Spleen (tissue), 11 donors: ENCODE data around the gene CCDC92. TPM values are rescaled to one million over a fixed set of nuclear protein-coding genes. Genes with fewer than 3 reads are reported as not detected.

ENCODE experiments used
- DNase-seq: peaks from one replicate; pipeline ENCODE4 v3.0.0-alpha.2; 2020
- H3K27ac ChIP-seq, 8 donors: fragments of 200-600 bp; sonication (generic) in 7 of 8; 1 replicate in 4 of 8; 2 replicates in 4 of 8; pipeline versions ENCODE4 v1.5.0 to v1.8.0; 2016 to 2021; ENCODE audit warnings: inconsistent platforms in 4 of 8, mild to moderate bottlenecking in 4 of 8, moderate library complexity in 1 of 8
- H3K27me3 ChIP-seq, 7 donors: fragments of 200-600 bp; sonication (generic) in 6 of 7; replicated peaks in 1 of 7; 1 replicate in 4 of 7; 2 replicates in 3 of 7; pipeline versions ENCODE4 v1.5.0 to v1.8.0; 2016 to 2021; ENCODE audit warnings: inconsistent platforms in 3 of 7, mild to moderate bottlenecking in 1 of 7
- H3K36me3 ChIP-seq, 6 donors: fragments of 200-600 bp; sonication (generic) in 5 of 6; 1 replicate in 4 of 6; 2 replicates in 2 of 6; pipeline versions ENCODE4 v1.5.0 to v1.8.0; 2016 to 2021; ENCODE audit warnings: inconsistent platforms in 2 of 6
- H3K4me1 ChIP-seq, 6 donors: fragments of 200-600 bp; sonication (generic) in 5 of 6; 1 replicate in 3 of 6; 2 replicates in 3 of 6; pipeline versions ENCODE4 v1.5.0 to v1.8.0; 2016 to 2021; ENCODE audit warnings: inconsistent platforms in 3 of 6
- H3K4me3 ChIP-seq, 8 donors: fragments of 200-600 bp; sonication (generic) in 7 of 8; 1 replicate in 4 of 8; 2 replicates in 4 of 8; pipeline versions ENCODE4 v1.5.0 to v1.8.0; 2016 to 2021; ENCODE audit warnings: inconsistent platforms in 4 of 8, mild to moderate bottlenecking in 4 of 8, moderate library complexity in 2 of 8
- H3K9me3 ChIP-seq, 8 donors: fragments of 200-600 bp; sonication (generic) in 7 of 8; 1 replicate in 4 of 8; 2 replicates in 4 of 8; pipeline versions ENCODE4 v1.5.0 to v1.8.0; 2016 to 2021; ENCODE audit warnings: inconsistent platforms in 4 of 8
- CTCF ChIP-seq, 11 experiments: fragments of 200-600 bp in 7 of 11; fragments of 450-650 bp in 4 of 11; sonication (generic) in 4 of 11; IDR thresholded peaks in 8 of 11; conservative IDR thresholded peaks in 3 of 11; 1 replicate in 7 of 11; 2 replicates in 4 of 11; pipeline versions ENCODE4 v1.4.0 to v1.8.0; 2016 to 2021; ENCODE audit warnings: antibody characterized with exemption in 11 of 11, inconsistent platforms in 4 of 11, mild to moderate bottlenecking in 1 of 11
- POLR2A ChIP-seq, 3 donors: fragments of 450-650 bp; IDR thresholded peaks; one replicate each; pipeline ENCODE4 v1.5.1; 2017; ENCODE audit warnings: antibody characterized with exemption in 3 of 3, mild to moderate bottlenecking in 1 of 3
- POLR2AphosphoS5 ChIP-seq, 3 donors: sonication (generic); formaldehyde crosslinking; IDR thresholded peaks; one replicate each; pipeline ENCODE4 v1.5.1; 2017; ENCODE audit warnings: antibody characterized with exemption in 3 of 3
- WGBS, 5 donors: extraction: QIAGEN DNeasy Blood & Tissue Kit in 3 of 5; methylation state at CpG; one replicate each; pipeline versions ENCODE4 v1.1.5 to v1.1.7; 2013 to 2018; 5-methylcytosine and 5-hydroxymethylcytosine counted together
- intact Hi-C: fragments of 100-400 bp; cut with DNase I; formaldehyde crosslinking; loops from one replicate; pipeline ENCODE4 v1.15.0; 2023; ENCODE audit warnings: low total_unique reads
- polyA plus RNA-seq, 3 donors: library from polyadenylated mRNA; stranded (reverse); fragments of 200-250 nt; gene quantifications; one replicate each; pipeline ENCODE4 v1.2.1, GENCODE V29; 2013
- total RNA-seq, 7 donors: library from RNA; depleted of rRNA in 3 of 7; stranded (reverse); fragments of >200 nt in 3 of 7; fragmentation: NEBNext Ultra II Directional in 4 of 7; extraction: Animal tissue kit (Norgen Biotek cat#: 25700) in 4 of 7; gene quantifications; one replicate each; pipeline versions ENCODE4 v1.1.0 to v1.2.1, GENCODE V29; 2016 to 2021
- donor health status: healthy with polysubstance abuse.
- donor health status: DM: no; HTN: no; CAD: no; lungs with moderate emphysema.
- donor health status: DM: no; HTN: no; CAD: no.
- donor health status: Bipolar disorder and iron deficiency.
- donor health status: healthy.
- donor health status: DM: no; HTN: no; CAD: no.
- donor health status: DM: yes; HTN: yes; CAD: no.

The CCDC92 gene
- total and polyA plus RNA-seq, 10 donors, result 16.0 to 36.7 (median 27.8) TPM

- no peak for DNase-seq
- Histone ChIP-seq H3K27ac (no peak overlapping the region), H3K4me3 (no peak overlapping the region), H3K9me3 (no peaks in the 10 kb centered on the region), H3K36me3 (no peaks in the 10 kb centered on the region), H3K4me1 (no peaks in the 10 kb centered on the region), H3K27me3 (peaks cover 0 to 31% (median 0%) of the 10 kb centered on the region in 7 donors)
- WGBS, 5 donors, result 78 to 92% (median 89%) methylated on average over 7 of the region's 7 CpGs
- intact Hi-C loops, result no loop called here
- no peak for TF ChIP-seq POLR2AphosphoS5 (IDR thresholded peaks at IDR 0.05)
- no peak for TF ChIP-seq CTCF (IDR thresholded peaks at IDR 0.05 in 8 of 11, conservative IDR thresholded peaks at IDR 0.05 in 3 of 11)
- TF ChIP-seq POLR2A (IDR thresholded peaks at IDR 0.05), result no peak
These were observed 81.6 kb downstream of the CCDC92 start for GRCh38 chr12:123891011-123891410.

- Histone ChIP-seq H3K27me3 (peaks cover 0 to 31% (median 0%) of the 10 kb centered on the region in 7 donors), H3K36me3 (no peaks in the 10 kb centered on the region), H3K4me1 (no peaks in the 10 kb centered on the region), H3K27ac (no peak overlapping the region), H3K9me3 (no peaks in the 10 kb centered on the region), H3K4me3 (no peak overlapping the region)
- 60 to 76% (median 67%) methylated on average over 10 of the region's 10 CpGs for WGBS, 5 donors
- intact Hi-C loops, result no loop called here
- TF ChIP-seq POLR2A (IDR thresholded peaks at IDR 0.05) (no peak), CTCF (IDR thresholded peaks at IDR 0.05 in 8 of 11, conservative IDR thresholded peaks at IDR 0.05 in 3 of 11) (no peak), POLR2AphosphoS5 (IDR thresholded peaks at IDR 0.05) (no peak)
- DNase-seq, result no peak
These were observed 82.1 kb downstream of the CCDC92 start for GRCh38 chr12:123890536-123890902.

GRCh38 chr12:123889848-123890535 lies 82.6 kb downstream of the CCDC92 start:
- intact Hi-C loops, result no loop called here
- WGBS, 5 donors, result 71 to 84% (median 76%) methylated on average over 12 of the region's 12 CpGs
- Histone ChIP-seq H3K27ac (no peak overlapping the region), H3K4me3 (no peak overlapping the region), H3K36me3 (no peaks in the 10 kb centered on the region), H3K27me3 (peaks cover 0 to 31% (median 0%) of the 10 kb centered on the region in 7 donors), H3K4me1 (no peaks in the 10 kb centered on the region), H3K9me3 (no peaks in the 10 kb centered on the region)
- DNase-seq, result no peak
- TF ChIP-seq POLR2AphosphoS5 (IDR thresholded peaks at IDR 0.05), result no peak
- TF ChIP-seq POLR2A (IDR thresholded peaks at IDR 0.05), result no peak
- TF ChIP-seq CTCF (IDR thresholded peaks at IDR 0.05 in 8 of 11, conservative IDR thresholded peaks at IDR 0.05 in 3 of 11), result no peak

GRCh38 chr12:123888989-123889388 lies 83.6 kb downstream of the CCDC92 start:
- H3K36me3 ChIP-seq, result no peaks in the 10 kb centered on the region
- TF ChIP-seq CTCF (IDR thresholded peaks at IDR 0.05 in 8 of 11, conservative IDR thresholded peaks at IDR 0.05 in 3 of 11), result no peak
- no peak for TF ChIP-seq POLR2A (IDR thresholded peaks at IDR 0.05)
- no peak for TF ChIP-seq POLR2AphosphoS5 (IDR thresholded peaks at IDR 0.05)
- no peak overlapping the region for H3K27ac ChIP-seq
- H3K4me3 ChIP-seq, result no peak overlapping the region
- peaks cover 0 to 9% (median 0%) of the 10 kb centered on the region in 8 donors for H3K9me3 ChIP-seq
- peaks cover 0 to 31% (median 0%) of the 10 kb centered on the region in 7 donors for H3K27me3 ChIP-seq
- H3K4me1 ChIP-seq, result no peaks in the 10 kb centered on the region
- intact Hi-C loops, result no loop called here
- no peak for DNase-seq
- 58 to 79% (median 72%) methylated on average over 12 of the region's 12 CpGs for WGBS, 5 donors
